PC-3 (cell line): ENCODE data around the gene TAAR6. TPM values are rescaled to one million over a fixed set of nuclear protein-coding genes. Genes with fewer than 3 reads are reported as not detected.
"Not testable (repeated sequence)": the region's sequence is repeated elsewhere in the genome, so short reads cannot be mapped to it uniquely, and the experiment has no call there.

Source experiments
- ATAC-seq: fragments of 200-7000 bp; cut with Tn5 transposase; 2 replicates; pipeline ENCODE4 v1.9.1; 2020; ENCODE audit warnings: mild to moderate bottlenecking, moderate library complexity
- BruUV-seq: library from RNA; stranded (reverse); fragments of 400-500 nt; replicated peaks from 2 replicates; lab custom pipeline; 2021; lab: Mats Ljungman, UMichigan
- CTCF ChIA-PET: fragments of 300-600 bp; sonication (Branson Sonifier 250); formaldehyde crosslinking; loops from one replicate; lab custom pipeline; 2022; ENCODE audit warnings: antibody characterized with exemption; lab: Charles Lee
- POLR2A ChIA-PET: fragments of 300-600 bp; sonication (Branson Sonifier 250); formaldehyde crosslinking; loops from one replicate; lab custom pipeline; 2022; ENCODE audit warnings: antibody characterized with exemption; ENCODE audit not compliant: unreplicated experiment; lab: Charles Lee
- DNase-seq: peaks from one replicate; pipeline ENCODE4 v3.0.0-alpha.2; 2015
- H2AFZ ChIP-seq: fragments of 300-600 bp; sonication (generic); 2 replicates; pipeline ENCODE4 v1.6.0; 2016; ENCODE audit warnings: antibody characterized with exemption, low read length
- H3F3A ChIP-seq: fragments of 300-600 bp; sonication (generic); one replicate; pipeline ENCODE4 v1.6.0; 2017; ENCODE audit warnings: antibody characterized with exemption, low read length, control low read depth, mild to moderate bottlenecking; ENCODE audit not compliant: unreplicated experiment
- H3K27ac ChIP-seq: fragments of 300-600 bp; sonication (generic); 2 replicates; pipeline ENCODE4 v1.5.1; 2016; ENCODE audit warnings: mild to moderate bottlenecking, low read length
- H3K27me3 ChIP-seq: fragments of 300-600 bp; sonication (generic); 2 replicates; pipeline ENCODE4 v1.6.1; 2016; ENCODE audit warnings: low read length, mixed read lengths
- H3K36me3 ChIP-seq: fragments of 300-600 bp; sonication (generic); 2 replicates; pipeline ENCODE4 v1.6.1; 2016; ENCODE audit warnings: low read depth, mixed run types, low read length, mixed read lengths
- H3K4me1 ChIP-seq: fragments of 300-600 bp; sonication (generic); 2 replicates; pipeline ENCODE4 v1.5.1; 2016; ENCODE audit warnings: low read length; ENCODE audit not compliant: insufficient read depth
- H3K4me2 ChIP-seq: fragments of 300-600 bp; sonication (generic); 2 replicates; pipeline ENCODE4 v1.6.0; 2016; ENCODE audit warnings: low read length
- H3K4me3 ChIP-seq: fragments of 300-600 bp; sonication (generic); 2 replicates; pipeline ENCODE4 v1.5.1; 2016; ENCODE audit warnings: mild to moderate bottlenecking, low read length, mixed read lengths
- H3K79me2 ChIP-seq: fragments of 300-600 bp; sonication (generic); 2 replicates; pipeline ENCODE4 v1.6.1; 2017; ENCODE audit warnings: low read length, mixed read lengths
- H3K9ac ChIP-seq: fragments of 300-600 bp; sonication (generic); 2 replicates; pipeline ENCODE4 v1.6.0; 2016; ENCODE audit warnings: mild to moderate bottlenecking, low read length
- H3K9me2 ChIP-seq: fragments of 300-600 bp; sonication (generic); replicated peaks from 2 replicates; pipeline ENCODE4 v1.6.1; 2016; ENCODE audit warnings: mixed run types, low read length, mixed read lengths
- H3K9me3 ChIP-seq: fragments of 300-600 bp; sonication (generic); 2 replicates; pipeline ENCODE4 v1.6.1; 2016; ENCODE audit warnings: low read length, mixed read lengths
- H4K20me1 ChIP-seq: fragments of 300-600 bp; sonication (generic); 2 replicates; pipeline ENCODE4 v1.6.1; 2016; ENCODE audit warnings: low read length, mixed read lengths
- CTCF ChIP-seq: fragments of 300-600 bp; sonication (generic); conservative IDR thresholded peaks from 2 replicates; pipeline ENCODE4 v1.5.1; 2017; ENCODE audit warnings: antibody characterized with exemption, low read depth, mild to moderate bottlenecking, low read length
- EZH2 ChIP-seq: fragments of 300-600 bp; sonication (generic); IDR thresholded peaks from one replicate; pipeline ENCODE4 v1.6.1; 2017; ENCODE audit warnings: antibody characterized with exemption, mild to moderate bottlenecking, low read length; ENCODE audit not compliant: unreplicated experiment
- EZH2phosphoT487 ChIP-seq: fragments of 300-600 bp; sonication (generic); IDR thresholded peaks from 2 replicates; pipeline ENCODE4 v1.6.1; 2018; ENCODE audit warnings: mild to moderate bottlenecking, antibody characterized with exemption, low read length, borderline replicate concordance
- intact Hi-C: fragments of 100-400 bp; cut with micrococcal nuclease; formaldehyde crosslinking; loops from 2 replicates; pipeline ENCODE4 v1.9.0; 2023
- total RNA-seq: library from RNA; depleted of rRNA; stranded (reverse); fragments of >200 nt; gene quantifications from 2 replicates; pipeline ENCODE4 v1.2.3, GENCODE V29; 2014

Gene TAAR6
- total RNA-seq, 1 experiment from 2014 or later: not detected

DNA sequence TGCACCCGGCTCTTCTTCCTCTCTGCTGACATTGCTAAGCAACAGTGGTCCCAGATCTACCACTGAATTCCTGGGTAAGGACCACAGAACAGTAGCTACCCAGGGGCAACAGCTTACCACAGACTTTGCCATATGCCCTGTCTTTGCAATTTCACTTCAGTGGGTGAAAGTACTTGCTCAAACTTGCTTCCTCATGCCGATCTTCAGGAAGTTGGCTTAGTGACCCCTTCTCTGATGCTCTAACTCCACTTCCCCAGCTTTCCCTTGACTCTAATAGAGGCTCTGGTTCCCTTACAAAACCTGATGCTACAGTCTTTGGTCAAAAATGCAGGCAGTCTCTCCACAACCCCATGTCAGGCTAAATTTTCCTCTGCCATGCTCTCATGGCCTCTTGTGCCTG, 22.7 kb downstream of the TAAR6 start:
- Histone ChIP-seq H2AFZ (no peak overlapping the region), H3K4me1 (no peaks in the 10 kb centered on the region), H3K27me3 (no peaks in the 10 kb centered on the region), H3K4me3 (no peak overlapping the region), H3K4me2 (no peak overlapping the region), H3K9ac (no peak overlapping the region), H3K9me2 (no peaks in the 10 kb centered on the region), H4K20me1 (no peaks in the 10 kb centered on the region), H3F3A (no peaks in the 10 kb centered on the region), H3K27ac (no peak overlapping the region), H3K79me2 (no peaks in the 10 kb centered on the region), H3K9me3 (no peaks in the 10 kb centered on the region), H3K36me3 (no peaks in the 10 kb centered on the region)
- intact Hi-C loops: no loop called here
- no TSS peak for BruUV-seq
- CTCF ChIA-PET: no interaction called here
- no peak for TF ChIP-seq EZH2
- no peak for TF ChIP-seq CTCF
- TF ChIP-seq EZH2phosphoT487: no peak
- DNase-seq (no peak), ATAC-seq (no peak)
- POLR2A ChIA-PET: no interaction called here

GRCh38 chr6:132596201-132596600, 26.1 kb downstream of the TAAR6 start:
- Histone ChIP-seq H3K27me3 (no peaks in the 10 kb centered on the region), H3K36me3 (no peaks in the 10 kb centered on the region), H2AFZ (no peak overlapping the region), H3K4me1 (no peaks in the 10 kb centered on the region), H3K79me2 (no peaks in the 10 kb centered on the region), H4K20me1 (no peaks in the 10 kb centered on the region), H3K9me2 (no peaks in the 10 kb centered on the region), H3K9me3 (no peaks in the 10 kb centered on the region), H3K4me2 (no peak overlapping the region), H3K27ac (no peak overlapping the region), H3K9ac (no peak overlapping the region), H3F3A (no peaks in the 10 kb centered on the region), H3K4me3 (no peak overlapping the region)
- DNase-seq (no peak), ATAC-seq (no peak)
- ChIA-PET CTCF (no interaction called here), POLR2A (no interaction called here)
- BruUV-seq: no TSS peak
- TF ChIP-seq CTCF (no peak), EZH2phosphoT487 (no peak), EZH2 (no peak)
- intact Hi-C loops: no loop called here

GRCh38 chr6:132598473-132598872, 28.4 kb downstream of the TAAR6 start:
- DNase-seq (peak; percentile 38), ATAC-seq (peak; percentile 54; the same call in 1 of the 2 replicates)
- Histone ChIP-seq H3F3A (no peaks in the 10 kb centered on the region), H3K36me3 (no peaks in the 10 kb centered on the region), H4K20me1 (no peaks in the 10 kb centered on the region), H3K27ac (no peak overlapping the region), H3K9me2 (no peaks in the 10 kb centered on the region), H3K79me2 (no peaks in the 10 kb centered on the region), H2AFZ (no peak overlapping the region), H3K9me3 (no peaks in the 10 kb centered on the region), H3K9ac (no peak overlapping the region), H3K4me1 (no peaks in the 10 kb centered on the region), H3K27me3 (no peaks in the 10 kb centered on the region), H3K4me2 (no peak overlapping the region), H3K4me3 (no peak overlapping the region)
- BruUV-seq: no TSS peak
- POLR2A ChIA-PET: no interaction called here
- CTCF ChIA-PET: no interaction called here
- intact Hi-C loops: no loop called here
- TF ChIP-seq EZH2phosphoT487 (no peak), CTCF (peak; percentile 52)

DNA sequence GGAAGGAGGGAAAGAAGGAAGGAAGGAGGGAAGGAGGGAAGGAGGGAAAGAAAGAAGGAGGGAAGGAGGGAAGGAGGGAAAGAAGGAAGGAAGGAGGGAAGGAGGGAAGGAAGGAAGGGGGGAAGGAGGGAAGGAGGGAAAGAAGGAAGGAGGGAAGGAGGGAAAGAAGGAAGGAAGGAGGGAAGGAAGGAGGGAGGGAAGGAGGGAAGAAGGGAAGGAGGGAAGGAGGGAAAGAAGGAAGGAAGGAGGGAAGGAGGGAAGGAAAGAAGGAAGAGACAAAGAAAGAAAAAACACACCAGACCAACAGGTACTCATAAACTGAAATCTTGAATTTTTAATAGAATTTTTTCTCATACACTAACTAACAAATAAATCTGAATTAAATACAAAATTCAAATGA, 30.8 kb downstream of the TAAR6 start:
- H3K27ac ChIP-seq, H3K79me2 ChIP-seq: not testable (repeated sequence)

More for the DNA sequence above, 30.8 kb downstream of the TAAR6 start:
- H3F3A ChIP-seq, H3K36me3 ChIP-seq, H2AFZ ChIP-seq, H3K9me3 ChIP-seq, H4K20me1 ChIP-seq, DNase-seq, H3K4me2 ChIP-seq, ATAC-seq, H3K4me3 ChIP-seq, H3K9me2 ChIP-seq, POLR2A ChIA-PET, CTCF ChIA-PET, BruUV-seq, H3K27me3 ChIP-seq, intact Hi-C loops, H3K9ac ChIP-seq, H3K4me1 ChIP-seq: not testable (repeated sequence)
